Dermis blood vessel endothelial cell (primary cell): ENCODE data around the gene AOPEP. TPM values are rescaled to one million over a fixed set of nuclear protein-coding genes. Genes with fewer than 3 reads are reported as not detected.

Source experiments
- DNase-seq: peaks from one replicate; pipeline ENCODE4 v3.0.0; 2010
- total RNA-seq: library from RNA; depleted of rRNA; stranded (reverse); fragments of >200 nt; gene quantifications from 2 replicates; pipeline ENCODE4 v1.2.3, GENCODE V29; 2014

AOPEP gene
- total RNA-seq, 1 donor from 2014 or later, result 77.1 TPM

- peak; percentile 90 for DNase-seq
Observed at GRCh38 chr9:95127249-95128176, 401.0 kb downstream of the AOPEP start.

DNA sequence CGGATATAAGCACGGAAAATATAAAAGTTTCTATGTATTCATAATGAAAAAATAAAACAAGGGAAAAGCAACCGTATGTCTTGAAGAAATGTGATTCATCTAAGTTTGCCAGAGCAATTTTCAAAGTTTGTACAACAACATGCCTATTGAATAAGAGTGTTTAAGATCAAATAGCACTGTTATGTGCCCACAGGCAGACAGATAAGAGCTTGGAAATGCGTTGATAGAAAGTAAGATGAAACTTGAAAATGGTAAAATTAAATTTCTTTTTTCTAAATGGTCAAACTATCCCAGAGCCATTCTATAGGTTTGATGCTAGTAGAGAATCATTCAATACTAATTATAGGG lies 401.7 kb downstream of the AOPEP start:
- DNase-seq, result no peak

- no peak for DNase-seq
Observed at GRCh38 chr9:95129476-95130291, 403.2 kb downstream of the AOPEP start.

DNA sequence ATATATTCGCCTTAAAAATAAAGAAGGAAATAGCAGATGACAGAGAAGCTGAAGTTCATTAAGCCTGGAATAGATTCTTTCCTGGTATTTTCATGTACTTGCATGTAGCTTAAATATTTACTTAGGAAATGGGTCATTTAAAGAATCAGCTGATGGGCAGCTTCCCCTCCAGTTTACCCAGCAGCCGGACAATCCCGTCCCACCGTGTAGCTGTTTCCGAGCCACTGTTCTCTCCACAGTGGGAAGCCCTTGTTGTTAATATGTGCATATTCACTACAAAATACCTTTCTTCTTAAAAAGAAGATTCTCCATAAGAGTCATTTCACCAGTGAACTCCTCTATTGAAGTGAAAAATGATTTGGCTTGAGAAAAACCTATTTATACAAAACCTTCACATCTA lies 404.0 kb downstream of the AOPEP start:
- DNase-seq, result no peak

DNA sequence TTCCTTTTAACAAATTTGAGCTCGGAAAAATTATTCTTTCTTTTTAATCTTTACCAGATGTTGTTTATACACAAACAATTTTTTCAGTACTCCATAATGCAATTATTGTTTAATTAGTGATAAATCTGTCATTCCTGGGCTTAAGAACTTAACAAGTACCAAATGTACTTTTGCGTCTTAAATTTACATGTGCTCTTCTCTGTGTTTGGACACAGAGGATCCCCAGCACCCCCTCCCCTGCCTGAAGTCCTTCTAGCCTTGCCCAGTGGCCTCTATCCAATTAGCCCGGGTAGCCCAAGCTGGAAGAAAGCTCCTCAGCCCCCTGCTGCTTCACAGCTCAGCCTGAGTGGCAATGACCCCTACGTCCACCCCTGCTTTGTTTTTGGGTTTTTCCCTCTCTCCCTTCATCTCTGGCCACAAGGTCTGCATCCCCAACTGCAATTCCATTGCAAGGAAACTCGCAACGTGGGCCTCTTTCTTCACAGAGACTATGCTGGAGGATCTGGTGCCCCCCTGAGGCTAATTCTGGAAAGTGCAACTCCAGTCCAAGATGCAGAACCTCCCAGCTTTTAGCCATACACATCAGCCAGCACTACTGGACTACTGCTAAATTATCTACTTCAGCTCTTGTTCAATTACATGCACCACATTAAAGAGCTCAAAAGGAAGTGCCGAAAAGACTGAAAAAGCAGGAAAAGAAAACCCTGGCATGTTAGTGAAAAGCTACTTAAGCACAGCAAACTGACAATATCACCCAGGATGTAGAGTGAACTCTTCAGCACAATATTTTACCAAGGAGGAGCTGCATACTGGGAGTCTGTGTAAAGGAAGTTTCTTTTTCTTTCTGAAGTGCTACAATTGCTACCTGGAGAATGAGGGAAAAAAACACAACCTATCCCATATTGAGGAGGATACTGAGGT lies 404.8 kb downstream of the AOPEP start:
- DNase-seq, result peak; percentile 80

DNA sequence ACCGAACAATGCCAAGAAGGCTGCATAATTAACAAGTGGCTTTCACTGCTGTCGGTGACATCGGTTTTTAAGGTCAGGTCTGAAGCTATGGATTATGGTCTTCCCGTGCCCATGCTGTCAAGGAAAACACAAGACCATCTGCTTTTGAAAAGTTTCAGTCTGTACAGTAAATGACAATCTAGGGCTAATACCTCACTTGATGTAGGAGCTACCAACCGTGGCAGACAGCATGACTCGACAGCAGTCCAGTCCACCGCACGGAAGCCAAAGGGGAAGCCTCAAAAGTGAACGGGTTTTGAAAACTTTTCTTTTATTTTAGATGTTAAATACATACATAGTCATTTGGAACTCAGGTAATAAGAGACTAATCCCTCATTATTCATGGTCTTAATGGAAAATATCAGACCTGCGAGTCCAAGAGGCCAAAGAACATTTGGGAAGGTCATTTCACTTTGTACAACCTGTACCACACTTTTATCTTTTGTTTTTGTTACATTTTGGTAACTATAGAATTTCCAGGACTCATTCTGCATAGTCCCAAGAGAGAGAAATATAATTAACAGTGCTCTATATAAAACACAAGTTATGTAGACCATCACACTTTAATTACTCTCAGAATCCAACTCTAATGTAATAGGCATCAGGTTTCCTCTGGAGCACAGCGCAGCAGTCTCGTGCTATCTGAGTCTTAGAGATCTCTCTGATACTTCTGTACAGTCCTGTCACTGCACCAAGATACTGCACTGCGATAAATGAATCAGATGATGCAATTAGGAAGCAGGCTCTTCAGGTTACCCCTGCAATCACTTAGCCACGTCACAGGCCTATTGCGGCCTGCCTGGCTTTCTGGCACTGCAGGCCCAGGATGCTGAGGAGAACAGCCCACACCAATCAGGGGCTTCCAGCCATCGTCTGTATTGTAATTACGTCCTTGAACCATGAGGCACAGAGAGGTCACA lies 406.1 kb downstream of the AOPEP start:
- no peak for DNase-seq

DNA sequence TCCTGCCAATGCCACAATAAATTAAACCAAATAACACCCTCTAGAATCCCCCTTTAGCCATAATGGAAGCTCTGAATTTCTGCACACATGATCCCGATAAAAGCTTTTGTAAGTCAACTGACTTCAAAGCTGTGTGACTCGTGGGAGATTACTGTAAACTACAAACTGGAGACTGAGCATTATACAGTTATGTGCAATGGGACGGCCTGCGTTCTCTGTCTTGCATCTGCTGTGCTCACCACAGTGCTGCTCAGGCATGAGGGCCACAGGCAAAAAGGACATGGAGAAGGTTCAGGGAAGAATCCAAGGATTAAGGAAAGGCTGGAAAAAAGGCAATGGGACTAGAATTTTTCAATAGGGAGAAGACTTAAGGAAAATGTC lies 406.8 kb downstream of the AOPEP start:
- no peak for DNase-seq

- DNase-seq, result no peak
Observed at GRCh38 chr9:95134457-95134881, 408.0 kb downstream of the AOPEP start.

- DNase-seq, result no peak
Observed at GRCh38 chr9:95135756-95136155, 409.3 kb downstream of the AOPEP start.

Other genes with a start within 250 kb of the AOPEP start
- not detected in 2 replicates for gene PCAT7, start 171.6 kb upstream of the AOPEP start, total RNA-seq
- not detected in 2 replicates for gene FBP2, start 132.9 kb upstream of the AOPEP start, total RNA-seq
- 1.3 and 2.2 TPM in 2 replicates for gene FBP1, start 87.2 kb upstream of the AOPEP start, total RNA-seq